GM12874 (cell line): Measurements from ENCODE around the gene PCDHGA5.

Source experiments
- CTCF ChIP-seq: IDR thresholded peaks from 2 replicates; pipeline ENCODE4 v1.5.1; 2011; ENCODE audit warnings: low read depth, mild to moderate bottlenecking, control low read depth, low read length, moderate library complexity; ENCODE audit not compliant: insufficient read depth

PCDHGA5 gene

GRCh38 chr5:141411575-141411974 is 47.6 kb downstream of the PCDHGA5 start:
- no peak for TF ChIP-seq CTCF

GRCh38 chr5:141412854-141413539 is 49.0 kb downstream of the PCDHGA5 start, which contains the start of gene PCDHGA10:
Gene PCDHGA10, plus strand, starts transcription at chr5:141412987. Its CDS starts 189 bp downstream, at chr5:141413176.
- TF ChIP-seq CTCF = peak; percentile 70

- no peak for TF ChIP-seq CTCF
Observed at GRCh38 chr5:141413540-141414069, 49.6 kb downstream of the PCDHGA5 start.
